Measurements from ENCODE around the gene DNAI1.
A peak's percentile ranks its signal among the peaks of the same experiment; 100 is the strongest.

Gene DNAI1

GRCh38 chr9:34559624-34560455 is 101.2 kb downstream of the DNAI1 start:
- peak; percentile 47 to 78 (median 72) for DNase-seq

GRCh38 chr9:34560599-34561214 is 102.1 kb downstream of the DNAI1 start:
- no peak for DNase-seq

- peak; percentile 17 to 44 (median 35) for DNase-seq
Measured at GRCh38 chr9:34562135-34562745, 103.6 kb downstream of the DNAI1 start.

- DNase-seq = no peak
Measured at GRCh38 chr9:34563262-34563661, 104.7 kb downstream of the DNAI1 start.

GRCh38 chr9:34564617-34565016 is 106.0 kb downstream of the DNAI1 start:
- no peak for DNase-seq

- no peak for DNase-seq
Measured at GRCh38 chr9:34565856-34566255, 107.3 kb downstream of the DNAI1 start.

- DNase-seq = no peak
Measured at GRCh38 chr9:34566322-34566721, 107.7 kb downstream of the DNAI1 start.

GRCh38 chr9:34566972-34567371 is 108.4 kb downstream of the DNAI1 start:
- DNase-seq = no peak

GRCh38 chr9:34568133-34568532 is 109.5 kb downstream of the DNAI1 start:
- no peak for DNase-seq

GRCh38 chr9:34568774-34569173 is 110.2 kb downstream of the DNAI1 start:
- DNase-seq = no peak

- no peak for DNase-seq
Measured at GRCh38 chr9:34570376-34570775, 111.8 kb downstream of the DNAI1 start.

Measured in suppressor macrophage (primary cell).